Astrocyte (in vitro differentiated cells and primary cell): ENCODE results near the gene VAV2.

Experiments
- EZH2 ChIP-seq: IDR thresholded peaks from 2 replicates; pipeline ENCODE4 v1.6.1; 2012; ENCODE audit warnings: mild to moderate bottlenecking, low read length, inconsistent platforms; ENCODE audit not compliant: insufficient read depth
- TF ChIP-seq, protein P1 (sequence below): IDR thresholded peaks from 2 replicates; pipeline ENCODE4 v1.5.1; 2011; ENCODE audit warnings: low read depth, mild to moderate bottlenecking, inconsistent platforms, low read length, moderate library complexity; ENCODE audit not compliant: insufficient read depth

GRCh38 chr9:133973111-133973790 is 18.9 kb downstream of the VAV2 start:
- TF ChIP-seq EZH2 = no peak
- TF ChIP-seq, protein P1, sequence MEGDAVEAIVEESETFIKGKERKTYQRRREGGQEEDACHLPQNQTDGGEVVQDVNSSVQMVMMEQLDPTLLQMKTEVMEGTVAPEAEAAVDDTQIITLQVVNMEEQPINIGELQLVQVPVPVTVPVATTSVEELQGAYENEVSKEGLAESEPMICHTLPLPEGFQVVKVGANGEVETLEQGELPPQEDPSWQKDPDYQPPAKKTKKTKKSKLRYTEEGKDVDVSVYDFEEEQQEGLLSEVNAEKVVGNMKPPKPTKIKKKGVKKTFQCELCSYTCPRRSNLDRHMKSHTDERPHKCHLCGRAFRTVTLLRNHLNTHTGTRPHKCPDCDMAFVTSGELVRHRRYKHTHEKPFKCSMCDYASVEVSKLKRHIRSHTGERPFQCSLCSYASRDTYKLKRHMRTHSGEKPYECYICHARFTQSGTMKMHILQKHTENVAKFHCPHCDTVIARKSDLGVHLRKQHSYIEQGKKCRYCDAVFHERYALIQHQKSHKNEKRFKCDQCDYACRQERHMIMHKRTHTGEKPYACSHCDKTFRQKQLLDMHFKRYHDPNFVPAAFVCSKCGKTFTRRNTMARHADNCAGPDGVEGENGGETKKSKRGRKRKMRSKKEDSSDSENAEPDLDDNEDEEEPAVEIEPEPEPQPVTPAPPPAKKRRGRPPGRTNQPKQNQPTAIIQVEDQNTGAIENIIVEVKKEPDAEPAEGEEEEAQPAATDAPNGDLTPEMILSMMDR = no peak
